ENCODE measurements around the gene FOXP1.

FOXP1 gene

GRCh38 chr3:71392251-71392650 lies 191.3 kb downstream of the FOXP1 start:
- DNase-seq: no peak

- DNase-seq: no peak
These were observed 192.2 kb downstream of the FOXP1 start for GRCh38 chr3:71391361-71391760.

- DNase-seq: peak; percentile 26
These were observed 193.5 kb downstream of the FOXP1 start for GRCh38 chr3:71389911-71390573.

GRCh38 chr3:71389191-71389590 lies 194.3 kb downstream of the FOXP1 start:
- DNase-seq: peak; percentile 7

- no peak for DNase-seq
These were observed 194.9 kb downstream of the FOXP1 start for GRCh38 chr3:71388535-71389120.

GRCh38 chr3:71387586-71387985 lies 195.9 kb downstream of the FOXP1 start:
- DNase-seq: no peak

GRCh38 chr3:71384837-71385716 lies 198.5 kb downstream of the FOXP1 start:
- DNase-seq: no peak

- DNase-seq: no peak
These were observed 199.1 kb downstream of the FOXP1 start for GRCh38 chr3:71384388-71384787.

- DNase-seq: no peak
These were observed 203.4 kb downstream of the FOXP1 start for GRCh38 chr3:71380096-71380495.

GRCh38 chr3:71378509-71378908 lies 205.0 kb downstream of the FOXP1 start:
- DNase-seq: no peak

GRCh38 chr3:71376911-71377310 lies 206.6 kb downstream of the FOXP1 start:
- no peak for DNase-seq

GRCh38 chr3:71376503-71376902 lies 207.0 kb downstream of the FOXP1 start:
- DNase-seq: no peak

GRCh38 chr3:71374582-71374981 lies 208.9 kb downstream of the FOXP1 start:
- no peak for DNase-seq

- no peak for DNase-seq
These were observed 210.5 kb downstream of the FOXP1 start for GRCh38 chr3:71372911-71373637.

GRCh38 chr3:71372241-71372768 lies 211.2 kb downstream of the FOXP1 start:
- DNase-seq: no peak

GRCh38 chr3:71371282-71371681 lies 212.2 kb downstream of the FOXP1 start:
- no peak for DNase-seq

- no peak for DNase-seq
These were observed 213.1 kb downstream of the FOXP1 start for GRCh38 chr3:71370467-71370866.

- DNase-seq: no peak
These were observed 213.7 kb downstream of the FOXP1 start for GRCh38 chr3:71369701-71370391.

GRCh38 chr3:71366988-71367604 lies 216.4 kb downstream of the FOXP1 start:
- no peak for DNase-seq

- no peak for DNase-seq
These were observed 222.1 kb downstream of the FOXP1 start for GRCh38 chr3:71361334-71361890.

GRCh38 chr3:71360764-71361163 lies 222.8 kb downstream of the FOXP1 start:
- no peak for DNase-seq

- no peak for DNase-seq
These were observed 223.3 kb downstream of the FOXP1 start for GRCh38 chr3:71360180-71360579.
